8988T (cell line): ENCODE measurements around the gene COA6.

ENCODE experiments used
- DNase-seq: peaks from one replicate; pipeline ENCODE4 v3.0.0; 2011

The COA6 gene

GRCh38 chr1:234413990-234414389, 40.7 kb downstream of the COA6 start:
- DNase-seq: no peak

DNA sequence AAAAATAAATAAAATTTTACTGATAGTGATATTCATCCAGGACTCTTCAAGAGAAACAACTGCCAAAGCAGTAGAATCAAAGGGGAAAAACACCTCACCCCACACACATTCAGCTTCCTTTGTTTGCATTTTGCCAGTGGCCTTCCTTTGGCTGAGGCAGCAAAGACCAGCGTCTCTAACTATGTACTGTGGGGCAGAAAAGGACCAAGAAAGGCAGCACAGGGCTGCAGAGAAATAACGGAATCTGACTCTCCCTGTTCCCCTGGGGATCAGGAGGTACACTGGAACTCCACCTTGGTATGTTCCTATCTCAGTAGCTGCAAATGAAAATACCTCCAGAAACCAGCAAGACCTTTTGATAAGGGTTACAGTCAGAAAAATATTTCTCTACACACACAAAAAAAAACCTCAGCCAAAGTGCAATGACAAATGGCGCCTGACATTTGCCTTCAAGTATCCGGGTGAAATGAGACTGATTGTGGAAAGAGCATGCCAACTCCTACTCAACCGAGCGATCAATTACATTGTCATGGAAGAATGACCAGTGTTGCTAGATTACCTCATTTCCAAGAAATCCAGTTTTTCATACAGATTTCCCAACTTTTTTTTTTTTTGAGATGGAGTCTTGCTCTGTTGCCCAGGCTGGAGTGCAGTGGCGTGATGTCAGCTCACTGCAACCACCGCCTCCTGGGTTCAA, 54.8 kb downstream of the COA6 start:
- DNase-seq: no peak

DNA sequence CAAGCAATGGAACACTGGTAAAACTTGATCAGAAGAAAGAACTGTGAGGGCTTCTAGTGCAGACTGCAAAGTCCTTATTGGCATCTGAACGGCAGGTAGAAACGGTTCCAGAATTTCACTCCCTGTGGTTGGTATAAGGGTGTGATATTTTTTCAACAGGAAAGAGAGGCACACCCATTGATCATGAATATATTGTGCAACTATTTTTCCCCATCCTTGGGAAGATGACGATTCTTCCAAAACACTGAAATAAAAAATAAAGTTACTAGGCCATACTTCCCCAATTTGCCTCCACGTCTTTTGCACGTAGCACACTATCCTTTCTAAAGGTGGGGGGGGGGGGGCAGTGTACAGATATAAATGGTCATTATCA, 56.2 kb downstream of the COA6 start:
- DNase-seq: no peak

GRCh38 chr1:234430691-234431090, 57.4 kb downstream of the COA6 start:
- no peak for DNase-seq

DNA sequence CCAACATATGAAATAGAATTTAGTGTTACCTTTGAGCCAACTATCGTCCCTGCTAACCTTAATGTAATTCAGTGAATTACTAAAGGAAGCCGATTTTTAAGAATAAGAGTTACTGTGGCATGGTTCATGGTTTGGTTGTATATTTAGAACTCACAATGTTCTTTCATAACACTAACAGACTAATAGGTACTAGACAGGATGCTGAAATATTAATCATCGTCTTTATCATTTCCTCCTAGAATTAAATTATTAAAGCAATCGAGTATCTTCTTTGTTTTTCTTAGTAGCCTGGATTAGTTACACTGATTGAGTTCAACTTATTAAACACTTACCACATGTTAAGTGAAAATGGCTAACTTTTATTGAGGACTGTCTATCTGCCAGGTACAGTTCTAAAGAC, 58.0 kb downstream of the COA6 start:
- no peak for DNase-seq

- no peak for DNase-seq
Observed at GRCh38 chr1:234433563-234434285, 60.5 kb downstream of the COA6 start.
